ENCODE results near the gene OR6Y1. TPM values are rescaled to one million over a fixed set of nuclear protein-coding genes. Genes with fewer than 3 reads are reported as not detected.

The OR6Y1 gene
- polyA plus RNA-seq, 1 of the 3 experiments (the other 2 are of a cell fraction): not detected

DNA sequence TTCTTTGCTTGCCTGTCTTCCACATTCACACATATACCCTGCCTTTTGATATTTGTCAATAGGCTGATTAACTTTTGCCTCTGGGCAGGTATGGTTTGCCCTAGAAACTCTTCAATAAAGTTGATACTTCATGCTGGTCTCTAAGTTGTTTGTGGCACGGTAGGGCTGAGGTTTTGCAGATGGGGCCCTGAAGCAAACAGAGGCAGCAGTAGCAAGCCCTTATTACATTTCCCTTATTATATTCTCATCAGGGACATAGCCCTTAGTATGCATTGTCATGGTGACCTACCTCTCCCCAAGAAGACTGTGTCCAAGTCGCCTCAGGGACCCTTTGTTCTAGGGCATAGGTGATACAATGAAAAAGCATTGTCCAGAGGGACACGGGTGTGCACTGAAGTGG is 16.3 kb upstream of the OR6Y1 start, which contains the start of gene OR6P1:
Gene OR6P1, minus strand, starts transcription at position 101 of the 400 bp plus-strand sequence. CDS start 6,976 bp downstream, outside the sequence.
- TF ChIP-seq, protein P1, sequence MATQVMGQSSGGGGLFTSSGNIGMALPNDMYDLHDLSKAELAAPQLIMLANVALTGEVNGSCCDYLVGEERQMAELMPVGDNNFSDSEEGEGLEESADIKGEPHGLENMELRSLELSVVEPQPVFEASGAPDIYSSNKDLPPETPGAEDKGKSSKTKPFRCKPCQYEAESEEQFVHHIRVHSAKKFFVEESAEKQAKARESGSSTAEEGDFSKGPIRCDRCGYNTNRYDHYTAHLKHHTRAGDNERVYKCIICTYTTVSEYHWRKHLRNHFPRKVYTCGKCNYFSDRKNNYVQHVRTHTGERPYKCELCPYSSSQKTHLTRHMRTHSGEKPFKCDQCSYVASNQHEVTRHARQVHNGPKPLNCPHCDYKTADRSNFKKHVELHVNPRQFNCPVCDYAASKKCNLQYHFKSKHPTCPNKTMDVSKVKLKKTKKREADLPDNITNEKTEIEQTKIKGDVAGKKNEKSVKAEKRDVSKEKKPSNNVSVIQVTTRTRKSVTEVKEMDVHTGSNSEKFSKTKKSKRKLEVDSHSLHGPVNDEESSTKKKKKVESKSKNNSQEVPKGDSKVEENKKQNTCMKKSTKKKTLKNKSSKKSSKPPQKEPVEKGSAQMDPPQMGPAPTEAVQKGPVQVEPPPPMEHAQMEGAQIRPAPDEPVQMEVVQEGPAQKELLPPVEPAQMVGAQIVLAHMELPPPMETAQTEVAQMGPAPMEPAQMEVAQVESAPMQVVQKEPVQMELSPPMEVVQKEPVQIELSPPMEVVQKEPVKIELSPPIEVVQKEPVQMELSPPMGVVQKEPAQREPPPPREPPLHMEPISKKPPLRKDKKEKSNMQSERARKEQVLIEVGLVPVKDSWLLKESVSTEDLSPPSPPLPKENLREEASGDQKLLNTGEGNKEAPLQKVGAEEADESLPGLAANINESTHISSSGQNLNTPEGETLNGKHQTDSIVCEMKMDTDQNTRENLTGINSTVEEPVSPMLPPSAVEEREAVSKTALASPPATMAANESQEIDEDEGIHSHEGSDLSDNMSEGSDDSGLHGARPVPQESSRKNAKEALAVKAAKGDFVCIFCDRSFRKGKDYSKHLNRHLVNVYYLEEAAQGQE (IDR thresholded peaks at IDR 0.05; ENCODE audit: low read depth, low read length): no peak
- TF ChIP-seq GATA2 (CRISPR knock-in tag; IDR thresholded peaks at IDR 0.05) (no peak), CHD2 (IDR thresholded peaks at IDR 0.05; ENCODE audit: low read length, partially characterized antibody) (no peak), RCOR1 (IDR thresholded peaks at IDR 0.05; ENCODE audit: low read length) (no peak)
- TF ChIP-seq, protein P2, sequence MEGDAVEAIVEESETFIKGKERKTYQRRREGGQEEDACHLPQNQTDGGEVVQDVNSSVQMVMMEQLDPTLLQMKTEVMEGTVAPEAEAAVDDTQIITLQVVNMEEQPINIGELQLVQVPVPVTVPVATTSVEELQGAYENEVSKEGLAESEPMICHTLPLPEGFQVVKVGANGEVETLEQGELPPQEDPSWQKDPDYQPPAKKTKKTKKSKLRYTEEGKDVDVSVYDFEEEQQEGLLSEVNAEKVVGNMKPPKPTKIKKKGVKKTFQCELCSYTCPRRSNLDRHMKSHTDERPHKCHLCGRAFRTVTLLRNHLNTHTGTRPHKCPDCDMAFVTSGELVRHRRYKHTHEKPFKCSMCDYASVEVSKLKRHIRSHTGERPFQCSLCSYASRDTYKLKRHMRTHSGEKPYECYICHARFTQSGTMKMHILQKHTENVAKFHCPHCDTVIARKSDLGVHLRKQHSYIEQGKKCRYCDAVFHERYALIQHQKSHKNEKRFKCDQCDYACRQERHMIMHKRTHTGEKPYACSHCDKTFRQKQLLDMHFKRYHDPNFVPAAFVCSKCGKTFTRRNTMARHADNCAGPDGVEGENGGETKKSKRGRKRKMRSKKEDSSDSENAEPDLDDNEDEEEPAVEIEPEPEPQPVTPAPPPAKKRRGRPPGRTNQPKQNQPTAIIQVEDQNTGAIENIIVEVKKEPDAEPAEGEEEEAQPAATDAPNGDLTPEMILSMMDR (IDR thresholded peaks at IDR 0.05): no peak
- Histone ChIP-seq H3K27me3 (ENCODE audit: insufficient read depth) (no peaks in the 10 kb centered on the region), H3K4me1 (ENCODE audit: control insufficient read depth in 1 of 2, insufficient read depth in 2 of 2, low read depth in 1 of 2, low read length in 1 of 2) (no peaks in the 10 kb centered on the region), H4K20me1 (ENCODE audit: insufficient read depth) (no peaks in the 10 kb centered on the region), H3K9me2 (no peaks in the 10 kb centered on the region), H3K79me2 (ENCODE audit: insufficient read depth) (no peaks in the 10 kb centered on the region), H3K4me3 (ENCODE audit: low read depth in 2 of 2, low read length in 1 of 2) (no peak within 1 kb of the TSS), H3K9me3 (no peaks in the 10 kb centered on the region), H3K9ac (no peak within 1 kb of the TSS), H3K36me3 (replicated peaks in 1 of 2; ENCODE audit: control insufficient read depth in 1 of 2, insufficient read depth in 2 of 2, low read length in 1 of 2) (no peaks in the 10 kb centered on the region), H3K4me2 (no peak within 1 kb of the TSS), H3F3A (replicated peaks; ENCODE audit: insufficient read depth) (no peaks in the 10 kb centered on the region), H3K27ac (ENCODE audit: low read depth in 2 of 2, low read length in 1 of 2) (no peak within 1 kb of the TSS), H2AFZ (ENCODE audit: low read depth) (no peak within 1 kb of the TSS)
- DNase-seq: no peak
- CTCF ChIA-PET: no interaction called here
- POLR2A ChIA-PET: no interaction called here
- 0% methylated on average over 3 of the region's 3 CpGs for WGBS (ENCODE audit: low lambda C conversion rate)

DNA sequence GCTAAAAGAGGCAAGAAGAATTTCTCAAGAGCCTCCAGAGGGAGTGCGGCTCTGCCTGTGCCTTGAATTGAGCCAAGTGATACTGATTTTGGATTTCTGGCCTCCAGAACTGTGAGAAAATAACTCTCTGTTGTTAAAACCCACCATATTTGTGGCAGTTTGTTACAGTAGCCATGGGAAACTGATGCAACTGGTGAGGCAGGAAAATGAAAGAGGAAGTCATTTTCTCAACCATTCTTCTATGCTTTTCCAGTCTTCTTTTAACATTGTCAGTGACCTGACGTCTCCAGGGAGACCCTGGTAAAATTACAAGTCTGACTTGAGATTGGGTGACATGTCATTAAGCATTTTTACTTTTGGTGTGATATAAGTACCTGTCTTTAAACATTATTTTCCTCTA is 10.4 kb upstream of the OR6Y1 start:
- no peak overlapping the region for H3K4me3 ChIP-seq (ENCODE audit: low read depth in 2 of 2, low read length in 1 of 2)
- 0% methylated on average over 2 of the region's 2 CpGs for WGBS (ENCODE audit: low lambda C conversion rate)
- POLR2A ChIA-PET: no interaction called here
- TF ChIP-seq, protein P2 (IDR thresholded peaks at IDR 0.05): no peak
- TF ChIP-seq RFX5 (IDR thresholded peaks at IDR 0.05; ENCODE audit: low read length): no peak
- TF ChIP-seq POLR2AphosphoS5 (IDR thresholded peaks at IDR 0.05; ENCODE audit: low read depth, low read length): no peak
- no peak for TF ChIP-seq SMC3 (IDR thresholded peaks at IDR 0.05; ENCODE audit: low read depth, low read length)
- no peak for TF ChIP-seq EP300 (IDR thresholded peaks at IDR 0.05; ENCODE audit: borderline replicate concordance in 1 of 2, low read depth in 1 of 2, low read length in 1 of 2)
- no peak for TF ChIP-seq TCF12 (IDR thresholded peaks at IDR 0.05)
- TF ChIP-seq FOXM1 (IDR thresholded peaks at IDR 0.05; ENCODE audit: low read depth): no peak
- TF ChIP-seq GABPA (IDR thresholded peaks at IDR 0.05; ENCODE audit: low read depth): no peak
- TF ChIP-seq ELF1 (IDR thresholded peaks at IDR 0.05): no peak
- no peak for TF ChIP-seq MXI1 (IDR thresholded peaks at IDR 0.05; ENCODE audit: low read depth, low read length)
- no peak for TF ChIP-seq RAD21 (IDR thresholded peaks at IDR 0.05; ENCODE audit: low read length)
- TF ChIP-seq, protein P3, sequence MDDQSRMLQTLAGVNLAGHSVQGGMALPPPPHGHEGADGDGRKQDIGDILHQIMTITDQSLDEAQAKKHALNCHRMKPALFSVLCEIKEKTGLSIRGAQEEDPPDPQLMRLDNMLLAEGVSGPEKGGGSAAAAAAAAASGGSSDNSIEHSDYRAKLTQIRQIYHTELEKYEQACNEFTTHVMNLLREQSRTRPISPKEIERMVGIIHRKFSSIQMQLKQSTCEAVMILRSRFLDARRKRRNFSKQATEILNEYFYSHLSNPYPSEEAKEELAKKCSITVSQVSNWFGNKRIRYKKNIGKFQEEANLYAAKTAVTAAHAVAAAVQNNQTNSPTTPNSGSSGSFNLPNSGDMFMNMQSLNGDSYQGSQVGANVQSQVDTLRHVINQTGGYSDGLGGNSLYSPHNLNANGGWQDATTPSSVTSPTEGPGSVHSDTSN (IDR thresholded peaks at IDR 0.05): no peak
- TF ChIP-seq, protein P4, sequence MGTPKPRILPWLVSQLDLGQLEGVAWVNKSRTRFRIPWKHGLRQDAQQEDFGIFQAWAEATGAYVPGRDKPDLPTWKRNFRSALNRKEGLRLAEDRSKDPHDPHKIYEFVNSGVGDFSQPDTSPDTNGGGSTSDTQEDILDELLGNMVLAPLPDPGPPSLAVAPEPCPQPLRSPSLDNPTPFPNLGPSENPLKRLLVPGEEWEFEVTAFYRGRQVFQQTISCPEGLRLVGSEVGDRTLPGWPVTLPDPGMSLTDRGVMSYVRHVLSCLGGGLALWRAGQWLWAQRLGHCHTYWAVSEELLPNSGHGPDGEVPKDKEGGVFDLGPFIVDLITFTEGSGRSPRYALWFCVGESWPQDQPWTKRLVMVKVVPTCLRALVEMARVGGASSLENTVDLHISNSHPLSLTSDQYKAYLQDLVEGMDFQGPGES (IDR thresholded peaks at IDR 0.05; ENCODE audit: low read depth, low read length): no peak

More for the DNA sequence above, 10.4 kb upstream of the OR6Y1 start:
- no peak overlapping the region for H2AFZ ChIP-seq (ENCODE audit: low read depth)
- H3K27me3 ChIP-seq (ENCODE audit: insufficient read depth): no peaks in the 10 kb centered on the region; the same call in 1 of the 2 replicates
- H3K4me1 ChIP-seq (ENCODE audit: control insufficient read depth in 1 of 2, insufficient read depth in 2 of 2, low read depth in 1 of 2, low read length in 1 of 2): no peaks in the 10 kb centered on the region
- no peak overlapping the region for H3K9ac ChIP-seq
- CTCF ChIA-PET: no interaction called here
- no peaks in the 10 kb centered on the region for H3K9me3 ChIP-seq
- no peak overlapping the region for H3K4me2 ChIP-seq
- no peaks in the 10 kb centered on the region for H3K36me3 ChIP-seq (replicated peaks in 1 of 2; ENCODE audit: control insufficient read depth in 1 of 2, insufficient read depth in 2 of 2, low read length in 1 of 2)
- no peak overlapping the region for H3K27ac ChIP-seq (ENCODE audit: low read depth in 2 of 2, low read length in 1 of 2)
- no peaks in the 10 kb centered on the region for H4K20me1 ChIP-seq (ENCODE audit: insufficient read depth)
- no peaks in the 10 kb centered on the region for H3K79me2 ChIP-seq (ENCODE audit: insufficient read depth)
- no peaks in the 10 kb centered on the region for H3K9me2 ChIP-seq
- no peaks in the 10 kb centered on the region for H3F3A ChIP-seq (replicated peaks; ENCODE audit: insufficient read depth)
- DNase-seq: no peak
